NB4 (cell line): ENCODE data around the gene TTLL12.

Source experiments
- MYC ChIP-seq: IDR thresholded peaks from 2 replicates; pipeline ENCODE4 v1.6.1; 2011; ENCODE audit warnings: low read depth, low read length
- POLR2A ChIP-seq: IDR thresholded peaks from 2 replicates; pipeline ENCODE4 v1.6.1; 2011; ENCODE audit warnings: mild to moderate bottlenecking; ENCODE audit not compliant: insufficient read length; ENCODE audit errors: extremely low read depth
- TF ChIP-seq, protein P1 (sequence below): IDR thresholded peaks from one replicate; pipeline ENCODE4 v1.5.1; 2012; ENCODE audit warnings: low read depth, low read length
- TF ChIP-seq, protein P2 (sequence below): IDR thresholded peaks from 2 replicates; pipeline ENCODE4 v1.6.1; 2011; ENCODE audit warnings: low read depth, low read length

DNA sequence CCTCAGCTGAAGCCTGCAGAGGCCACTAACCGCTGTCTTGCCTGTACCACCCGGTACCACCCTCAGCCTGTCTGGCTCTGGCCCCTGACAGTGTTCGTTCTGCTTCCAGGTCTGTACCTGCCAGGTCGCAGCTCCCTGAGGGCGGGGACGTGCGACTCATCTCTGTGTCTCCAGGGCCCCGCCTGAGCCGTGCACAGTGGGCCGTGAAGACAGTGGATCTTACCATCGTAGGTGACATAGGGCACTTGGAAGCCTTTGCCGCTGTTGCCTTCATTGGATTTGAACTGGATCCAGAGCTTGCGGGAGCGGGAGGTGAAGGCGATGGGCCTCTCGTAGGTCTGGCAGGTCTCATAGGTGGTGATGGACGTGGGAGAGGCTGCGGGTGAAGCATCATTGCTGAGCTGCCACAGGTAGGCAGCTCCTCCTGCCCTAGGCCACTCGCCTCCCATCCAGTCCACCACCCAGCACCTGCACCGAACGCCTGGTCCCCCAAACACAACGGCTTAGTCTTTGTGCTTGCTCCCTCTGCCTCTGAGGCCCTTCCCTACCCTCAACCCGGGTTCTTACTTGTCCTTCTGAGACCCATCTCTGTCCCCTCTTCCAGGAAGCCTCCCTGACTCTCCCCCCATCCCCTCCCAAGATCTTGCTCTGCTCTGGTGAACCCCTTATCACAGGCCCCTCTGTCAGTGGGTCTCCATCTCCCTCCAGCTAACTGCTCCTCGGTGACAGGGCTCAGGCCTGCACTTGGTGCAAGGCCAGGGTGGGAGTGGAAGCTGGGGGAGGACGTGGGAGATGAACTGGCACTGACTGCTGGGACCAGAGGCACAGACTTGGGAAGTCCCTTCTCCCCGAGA, 21.1 kb upstream of the TTLL12 start:
- TF ChIP-seq, protein P1, sequence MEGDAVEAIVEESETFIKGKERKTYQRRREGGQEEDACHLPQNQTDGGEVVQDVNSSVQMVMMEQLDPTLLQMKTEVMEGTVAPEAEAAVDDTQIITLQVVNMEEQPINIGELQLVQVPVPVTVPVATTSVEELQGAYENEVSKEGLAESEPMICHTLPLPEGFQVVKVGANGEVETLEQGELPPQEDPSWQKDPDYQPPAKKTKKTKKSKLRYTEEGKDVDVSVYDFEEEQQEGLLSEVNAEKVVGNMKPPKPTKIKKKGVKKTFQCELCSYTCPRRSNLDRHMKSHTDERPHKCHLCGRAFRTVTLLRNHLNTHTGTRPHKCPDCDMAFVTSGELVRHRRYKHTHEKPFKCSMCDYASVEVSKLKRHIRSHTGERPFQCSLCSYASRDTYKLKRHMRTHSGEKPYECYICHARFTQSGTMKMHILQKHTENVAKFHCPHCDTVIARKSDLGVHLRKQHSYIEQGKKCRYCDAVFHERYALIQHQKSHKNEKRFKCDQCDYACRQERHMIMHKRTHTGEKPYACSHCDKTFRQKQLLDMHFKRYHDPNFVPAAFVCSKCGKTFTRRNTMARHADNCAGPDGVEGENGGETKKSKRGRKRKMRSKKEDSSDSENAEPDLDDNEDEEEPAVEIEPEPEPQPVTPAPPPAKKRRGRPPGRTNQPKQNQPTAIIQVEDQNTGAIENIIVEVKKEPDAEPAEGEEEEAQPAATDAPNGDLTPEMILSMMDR, result no peak
- TF ChIP-seq, protein P2, sequence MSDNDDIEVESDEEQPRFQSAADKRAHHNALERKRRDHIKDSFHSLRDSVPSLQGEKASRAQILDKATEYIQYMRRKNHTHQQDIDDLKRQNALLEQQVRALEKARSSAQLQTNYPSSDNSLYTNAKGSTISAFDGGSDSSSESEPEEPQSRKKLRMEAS, result no peak
- TF ChIP-seq MYC, result no peak
- TF ChIP-seq POLR2A, result no peak
